NB4 (cell line): Measurements from ENCODE around the gene DDX60.

Experiments used
- DNase-seq: peaks from one replicate; pipeline ENCODE4 v3.0.0; 2010; ENCODE audit warnings: low read depth
- H3K4me3 ChIP-seq: one replicate; pipeline ENCODE4 v1.5.1; 2011; ENCODE audit warnings: mild to moderate bottlenecking, low read depth, low read length, moderate library complexity
- MYC ChIP-seq: IDR thresholded peaks from 2 replicates; pipeline ENCODE4 v1.6.1; 2011; ENCODE audit warnings: low read depth, low read length
- POLR2A ChIP-seq: IDR thresholded peaks from 2 replicates; pipeline ENCODE4 v1.6.1; 2011; ENCODE audit warnings: mild to moderate bottlenecking; ENCODE audit not compliant: insufficient read length; ENCODE audit errors: extremely low read depth
- TF ChIP-seq, protein P1 (sequence below): IDR thresholded peaks from 2 replicates; pipeline ENCODE4 v1.6.1; 2011; ENCODE audit warnings: low read depth, low read length
- TF ChIP-seq, protein P2 (sequence below): IDR thresholded peaks from one replicate; pipeline ENCODE4 v1.5.1; 2012; ENCODE audit warnings: low read depth, low read length

Gene DDX60, protein sequence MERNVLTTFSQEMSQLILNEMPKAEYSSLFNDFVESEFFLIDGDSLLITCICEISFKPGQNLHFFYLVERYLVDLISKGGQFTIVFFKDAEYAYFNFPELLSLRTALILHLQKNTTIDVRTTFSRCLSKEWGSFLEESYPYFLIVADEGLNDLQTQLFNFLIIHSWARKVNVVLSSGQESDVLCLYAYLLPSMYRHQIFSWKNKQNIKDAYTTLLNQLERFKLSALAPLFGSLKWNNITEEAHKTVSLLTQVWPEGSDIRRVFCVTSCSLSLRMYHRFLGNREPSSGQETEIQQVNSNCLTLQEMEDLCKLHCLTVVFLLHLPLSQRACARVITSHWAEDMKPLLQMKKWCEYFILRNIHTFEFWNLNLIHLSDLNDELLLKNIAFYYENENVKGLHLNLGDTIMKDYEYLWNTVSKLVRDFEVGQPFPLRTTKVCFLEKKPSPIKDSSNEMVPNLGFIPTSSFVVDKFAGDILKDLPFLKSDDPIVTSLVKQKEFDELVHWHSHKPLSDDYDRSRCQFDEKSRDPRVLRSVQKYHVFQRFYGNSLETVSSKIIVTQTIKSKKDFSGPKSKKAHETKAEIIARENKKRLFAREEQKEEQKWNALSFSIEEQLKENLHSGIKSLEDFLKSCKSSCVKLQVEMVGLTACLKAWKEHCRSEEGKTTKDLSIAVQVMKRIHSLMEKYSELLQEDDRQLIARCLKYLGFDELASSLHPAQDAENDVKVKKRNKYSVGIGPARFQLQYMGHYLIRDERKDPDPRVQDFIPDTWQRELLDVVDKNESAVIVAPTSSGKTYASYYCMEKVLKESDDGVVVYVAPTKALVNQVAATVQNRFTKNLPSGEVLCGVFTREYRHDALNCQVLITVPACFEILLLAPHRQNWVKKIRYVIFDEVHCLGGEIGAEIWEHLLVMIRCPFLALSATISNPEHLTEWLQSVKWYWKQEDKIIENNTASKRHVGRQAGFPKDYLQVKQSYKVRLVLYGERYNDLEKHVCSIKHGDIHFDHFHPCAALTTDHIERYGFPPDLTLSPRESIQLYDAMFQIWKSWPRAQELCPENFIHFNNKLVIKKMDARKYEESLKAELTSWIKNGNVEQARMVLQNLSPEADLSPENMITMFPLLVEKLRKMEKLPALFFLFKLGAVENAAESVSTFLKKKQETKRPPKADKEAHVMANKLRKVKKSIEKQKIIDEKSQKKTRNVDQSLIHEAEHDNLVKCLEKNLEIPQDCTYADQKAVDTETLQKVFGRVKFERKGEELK (N-terminal part only)

DNA sequence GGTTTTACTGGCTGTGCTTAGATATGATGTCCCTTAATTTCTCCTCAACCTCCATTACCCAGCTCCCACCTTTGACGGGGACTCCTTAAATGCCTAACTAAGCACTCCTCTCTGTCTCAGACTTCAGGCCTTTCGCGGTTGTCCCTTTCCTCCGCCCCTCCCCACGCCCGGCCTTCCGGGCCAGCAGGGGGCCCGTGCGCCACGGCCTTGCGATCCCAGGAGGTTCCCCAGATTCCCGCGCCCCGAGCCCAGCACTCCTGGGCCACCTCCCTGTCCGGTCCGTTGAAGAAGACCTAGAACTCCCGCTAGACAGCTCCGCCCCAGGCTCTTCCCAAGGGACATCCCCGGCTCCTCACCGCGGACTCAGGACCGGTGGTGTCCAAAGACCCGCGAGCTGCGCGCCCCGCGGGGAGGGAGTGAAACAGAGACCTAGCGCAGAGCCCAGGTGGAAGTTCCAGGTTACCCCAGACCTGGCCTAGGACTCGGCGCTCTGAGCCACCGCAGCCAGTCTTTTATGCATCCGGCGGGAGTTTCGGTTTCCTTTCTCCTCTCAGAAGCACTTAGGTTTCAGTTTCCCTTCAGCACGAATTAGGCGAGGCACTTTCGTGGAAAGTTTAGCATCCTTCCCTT lies at the start of gene DDX60:
TSS of gene DDX60 (minus strand) at position 487 of the 630 bp plus-strand sequence. CDS start 7,493 bp downstream, outside the sequence.
- H3K4me3 ChIP-seq: peak within 1 kb of the TSS; percentile 74
- peak; percentile 77 for DNase-seq
- TF ChIP-seq, protein P1, sequence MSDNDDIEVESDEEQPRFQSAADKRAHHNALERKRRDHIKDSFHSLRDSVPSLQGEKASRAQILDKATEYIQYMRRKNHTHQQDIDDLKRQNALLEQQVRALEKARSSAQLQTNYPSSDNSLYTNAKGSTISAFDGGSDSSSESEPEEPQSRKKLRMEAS: no peak
- TF ChIP-seq, protein P2, sequence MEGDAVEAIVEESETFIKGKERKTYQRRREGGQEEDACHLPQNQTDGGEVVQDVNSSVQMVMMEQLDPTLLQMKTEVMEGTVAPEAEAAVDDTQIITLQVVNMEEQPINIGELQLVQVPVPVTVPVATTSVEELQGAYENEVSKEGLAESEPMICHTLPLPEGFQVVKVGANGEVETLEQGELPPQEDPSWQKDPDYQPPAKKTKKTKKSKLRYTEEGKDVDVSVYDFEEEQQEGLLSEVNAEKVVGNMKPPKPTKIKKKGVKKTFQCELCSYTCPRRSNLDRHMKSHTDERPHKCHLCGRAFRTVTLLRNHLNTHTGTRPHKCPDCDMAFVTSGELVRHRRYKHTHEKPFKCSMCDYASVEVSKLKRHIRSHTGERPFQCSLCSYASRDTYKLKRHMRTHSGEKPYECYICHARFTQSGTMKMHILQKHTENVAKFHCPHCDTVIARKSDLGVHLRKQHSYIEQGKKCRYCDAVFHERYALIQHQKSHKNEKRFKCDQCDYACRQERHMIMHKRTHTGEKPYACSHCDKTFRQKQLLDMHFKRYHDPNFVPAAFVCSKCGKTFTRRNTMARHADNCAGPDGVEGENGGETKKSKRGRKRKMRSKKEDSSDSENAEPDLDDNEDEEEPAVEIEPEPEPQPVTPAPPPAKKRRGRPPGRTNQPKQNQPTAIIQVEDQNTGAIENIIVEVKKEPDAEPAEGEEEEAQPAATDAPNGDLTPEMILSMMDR: peak; percentile 20

DNA sequence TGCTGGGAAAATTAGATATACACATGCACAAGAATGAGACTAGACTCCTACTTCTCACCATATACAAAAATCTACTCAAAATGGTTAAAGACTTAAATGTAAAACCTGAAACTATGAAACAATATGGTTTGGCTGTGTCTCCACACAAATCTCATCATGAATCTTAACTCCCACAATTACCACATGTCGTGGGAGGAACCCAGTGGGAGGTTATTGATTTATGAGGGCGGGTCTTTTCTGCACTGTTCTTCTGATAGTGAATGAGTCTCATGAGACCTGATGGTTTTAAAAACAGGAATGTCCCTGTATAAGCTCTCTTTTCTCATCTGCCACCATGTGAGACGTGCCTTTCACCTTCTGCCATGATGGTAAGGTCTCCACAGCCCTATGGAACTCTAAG lies 48.5 kb upstream of the DDX60 start:
- TF ChIP-seq MYC: no peak
- TF ChIP-seq, protein P2: no peak
- no peak for TF ChIP-seq POLR2A
- TF ChIP-seq, protein P1: no peak
- peak; percentile 33 for DNase-seq
- no peak overlapping the region for H3K4me3 ChIP-seq

DNA sequence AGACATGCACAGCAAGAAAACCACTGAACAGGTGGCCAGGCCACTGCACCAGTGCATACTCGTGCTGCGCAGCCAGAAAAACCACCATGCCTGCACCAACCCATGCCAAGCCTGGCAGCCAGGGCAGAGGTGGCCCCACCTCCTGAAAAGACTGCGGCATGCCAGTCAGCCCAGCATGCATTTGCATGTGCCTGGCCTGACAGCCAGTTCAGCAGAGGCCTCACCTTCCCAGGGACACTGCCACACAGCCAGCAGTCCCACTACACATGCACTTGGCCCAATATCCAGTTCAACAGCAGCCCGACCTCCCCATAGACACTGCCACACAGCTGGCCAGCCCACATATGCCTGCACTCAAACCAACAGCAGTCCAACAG lies 43.5 kb upstream of the DDX60 start:
- H3K4me3 ChIP-seq: no peak overlapping the region
- DNase-seq: no peak
- TF ChIP-seq, protein P1: no peak
- TF ChIP-seq, protein P2: no peak
- no peak for TF ChIP-seq POLR2A
- TF ChIP-seq MYC: no peak

DNA sequence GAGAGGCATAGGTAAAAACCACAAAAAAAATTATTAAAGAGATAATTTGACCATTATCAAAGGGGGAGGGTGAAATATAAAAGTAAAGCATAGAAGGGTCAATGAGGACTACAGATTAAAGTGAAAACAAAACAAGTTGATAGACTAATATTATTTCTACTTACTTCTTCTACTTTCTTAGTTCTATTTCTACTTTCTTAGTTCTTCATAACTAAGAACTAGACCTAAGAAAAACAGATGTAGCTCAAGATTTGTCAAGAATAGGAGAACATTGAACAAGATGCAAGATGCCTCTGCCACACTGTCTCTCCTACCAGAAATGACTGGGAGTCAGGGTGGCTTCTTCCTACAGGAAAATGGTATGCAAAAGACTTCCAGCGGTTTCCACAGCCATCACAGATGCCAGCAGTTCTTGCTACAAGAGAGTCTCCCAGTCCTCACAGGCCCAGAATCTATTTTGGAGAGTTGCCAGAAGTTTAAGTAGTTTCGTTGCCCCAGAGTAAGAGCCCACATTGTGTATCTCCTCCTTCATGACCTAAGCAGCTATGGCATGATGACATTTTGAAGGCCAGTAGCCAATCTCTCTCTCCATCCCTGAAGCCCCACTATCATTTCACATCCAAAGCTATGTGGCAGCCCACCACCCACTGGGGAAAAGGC lies 42.9 kb upstream of the DDX60 start:
- DNase-seq: no peak
- no peak overlapping the region for H3K4me3 ChIP-seq
- TF ChIP-seq MYC: no peak
- no peak for TF ChIP-seq POLR2A

DNA sequence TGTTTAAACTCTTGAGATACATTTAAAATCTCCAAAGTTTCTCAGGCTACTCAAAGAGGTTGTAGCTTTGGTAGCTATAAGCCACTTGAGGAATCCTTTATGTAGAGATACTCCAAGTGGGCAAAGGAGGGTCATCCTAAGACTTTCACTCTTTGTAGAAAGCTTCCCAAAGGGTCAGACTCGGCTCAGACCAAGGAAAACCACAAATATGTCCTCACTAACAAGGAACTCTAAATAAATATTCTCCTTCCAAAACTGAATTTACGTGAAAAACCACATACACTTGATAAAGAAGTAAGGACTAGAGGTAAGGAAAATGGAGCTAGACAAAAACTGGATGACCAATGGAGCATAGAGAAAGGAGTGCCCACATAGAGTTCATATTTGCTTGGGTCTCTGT lies 41.7 kb upstream of the DDX60 start:
- TF ChIP-seq POLR2A (no peak), MYC (no peak)
- TF ChIP-seq, protein P1: no peak
- no peak for DNase-seq
- H3K4me3 ChIP-seq: no peak overlapping the region

DNA sequence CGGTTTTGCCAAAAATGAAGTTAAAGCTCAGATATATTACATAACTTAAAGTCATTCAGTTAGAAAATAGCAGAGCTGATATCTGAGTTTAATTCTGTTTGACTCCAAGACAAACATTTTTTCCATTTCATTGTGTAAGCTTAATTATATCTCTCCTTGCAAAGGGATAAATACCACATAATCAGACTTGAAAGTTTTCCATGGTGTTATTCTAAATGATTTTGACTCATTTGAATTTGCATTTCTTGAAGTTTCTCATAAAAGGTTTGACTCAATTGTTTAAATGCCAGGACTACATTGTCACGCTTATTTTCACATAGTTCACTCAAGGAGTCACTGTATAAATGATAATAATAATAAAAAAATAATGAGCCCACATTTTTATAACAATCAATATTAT lies 39.4 kb upstream of the DDX60 start:
- DNase-seq: no peak
- no peak overlapping the region for H3K4me3 ChIP-seq
- no peak for TF ChIP-seq MYC
- TF ChIP-seq POLR2A: no peak
- TF ChIP-seq, protein P1: no peak
- TF ChIP-seq, protein P2: no peak
